GM18907 (cell line): ENCODE measurements around the gene HNRNPF.
A peak's percentile ranks its signal among the peaks of the same experiment; 100 is the strongest.
"Not testable (repeated sequence)": the region's sequence is repeated elsewhere in the genome, so short reads cannot be mapped to it uniquely, and the experiment has no call there.

Experiments used
- ATAC-seq: cut with Tn5 transposase; IDR thresholded peaks from one replicate; pipeline ENCODE4 v1.9.1; 2021; ENCODE audit warnings: mild to moderate bottlenecking, moderate library complexity; ENCODE audit not compliant: unreplicated experiment

The HNRNPF gene

GRCh38 chr10:43351301-43351700 lies 57.7 kb downstream of the HNRNPF start:
- no peak for ATAC-seq

- ATAC-seq = no peak
Observed at GRCh38 chr10:43350686-43351085, 58.3 kb downstream of the HNRNPF start.

- ATAC-seq = no peak
Observed at GRCh38 chr10:43350156-43350555, 58.8 kb downstream of the HNRNPF start.

GRCh38 chr10:43348511-43349312 lies 60.3 kb downstream of the HNRNPF start:
- peak; percentile 100 for ATAC-seq

GRCh38 chr10:43347997-43348396 lies 61.0 kb downstream of the HNRNPF start:
- no peak for ATAC-seq

- ATAC-seq = no peak
Observed at GRCh38 chr10:43344051-43344450, 64.9 kb downstream of the HNRNPF start.

- ATAC-seq = no peak
Observed at GRCh38 chr10:43343126-43343525, 65.9 kb downstream of the HNRNPF start.

- ATAC-seq = no peak
Observed at GRCh38 chr10:43342279-43343125, 66.5 kb downstream of the HNRNPF start.

GRCh38 chr10:43341450-43341849 lies 67.5 kb downstream of the HNRNPF start:
- ATAC-seq = no peak

GRCh38 chr10:43340619-43341018 lies 68.4 kb downstream of the HNRNPF start:
- no peak for ATAC-seq

GRCh38 chr10:43340101-43340500 lies 68.9 kb downstream of the HNRNPF start:
- ATAC-seq = no peak

- no peak for ATAC-seq
Observed at GRCh38 chr10:43339136-43339535, 69.8 kb downstream of the HNRNPF start.

GRCh38 chr10:43338117-43338516 lies 70.9 kb downstream of the HNRNPF start:
- no peak for ATAC-seq

GRCh38 chr10:43337536-43337935 lies 71.5 kb downstream of the HNRNPF start:
- not testable (repeated sequence) for ATAC-seq

GRCh38 chr10:43336641-43337318 lies 72.2 kb downstream of the HNRNPF start:
- ATAC-seq = no peak

- no peak for ATAC-seq
Observed at GRCh38 chr10:43336061-43336460, 72.9 kb downstream of the HNRNPF start.
